Measurements from ENCODE around the gene PTTG2.

DNA sequence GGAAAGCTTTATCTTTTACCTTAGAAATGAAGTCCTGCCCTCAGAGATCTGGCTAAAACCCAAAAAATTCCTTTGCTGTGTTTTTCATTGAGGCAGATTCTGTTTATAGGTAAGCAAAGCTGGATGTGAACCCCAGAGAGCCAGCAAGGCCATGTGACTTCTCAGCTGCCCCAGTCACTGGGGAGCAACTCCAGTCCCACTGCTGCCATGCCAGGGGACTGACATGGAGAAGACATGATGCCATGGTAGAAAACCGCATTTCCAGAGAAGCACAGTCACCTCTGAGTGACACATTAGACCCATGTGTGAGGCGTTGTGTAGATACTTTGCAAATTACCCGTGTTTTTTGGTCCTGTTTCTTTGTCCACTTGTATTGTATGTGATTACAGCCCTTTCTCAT, 45.4 kb downstream of the PTTG2 start:
- TF ChIP-seq CTCF (conservative IDR thresholded peaks at IDR 0.05 in 1 of 2, IDR thresholded peaks at IDR 0.05 in 1 of 2; ENCODE audit: extremely low read depth in 1 of 2, insufficient read depth in 1 of 2, low read depth in 1 of 2, low read length in 2 of 2) (no peak), EZH2 (IDR thresholded peaks at IDR 0.05; ENCODE audit: borderline replicate concordance, low read length) (no peak)

All from mammary epithelial cell (primary cell).